ENCODE data around the gene DLG1. TPM values are rescaled to one million over a fixed set of nuclear protein-coding genes. Genes with fewer than 3 reads are reported as not detected.
A peak's percentile ranks its signal among the peaks of the same experiment; 100 is the strongest.

The DLG1 gene
- total and polyA plus RNA-seq, 2 of the 4 experiments (the other 2 are of a cell fraction) = 21.2 to 57.7 TPM

- H3K4me3 ChIP-seq (ENCODE audit: insufficient read depth, low read depth, low read length) = no peak overlapping the region
- ChIA-PET POLR2A (ENCODE audit: unreplicated experiment) (no interaction called here), CTCF (no interaction called here)
- no peaks in the 10 kb centered on the region for H3K36me3 ChIP-seq (ENCODE audit: control insufficient read depth, insufficient read depth, low read length)
- no peak overlapping the region for H4K5ac ChIP-seq (ENCODE audit: low read depth, low read length)
- H3K9ac ChIP-seq (ENCODE audit: low read depth, low read length) = no peak overlapping the region
- H2AFZ ChIP-seq (replicated peaks; ENCODE audit: low read length, poor library complexity) = peak overlapping the region; percentile 14
- no peak overlapping the region for H2BK120ac ChIP-seq (ENCODE audit: low read depth, low read length)
- H2BK20ac ChIP-seq (ENCODE audit: low read depth, low read length) = no peak overlapping the region
- no peak overlapping the region for H3K14ac ChIP-seq (replicated peaks; ENCODE audit: low read depth, low read length)
- H3K27ac ChIP-seq (ENCODE audit: insufficient read depth, low read length) = no peak overlapping the region
- H3K27me3 ChIP-seq (ENCODE audit: control insufficient read depth, insufficient read depth, low read length) = peaks cover 6% of the 10 kb centered on the region
- ATAC-seq (ENCODE audit: low read depth) (no peak), DNase-seq (no peak)
- no peak overlapping the region for H2BK5ac ChIP-seq (ENCODE audit: low read depth, low read length, poor library complexity, severe bottlenecking)
- H2BK15ac ChIP-seq (ENCODE audit: low read depth, low read length) = no peak overlapping the region
- H3K23ac ChIP-seq (ENCODE audit: low read depth, low read length) = no peak overlapping the region
- WGBS, 2 experiments (ENCODE audit: extremely low coverage in 2 of 2, insufficient read length in 1 of 2) = 69% methylated on average over 10 of the region's 17 CpGs; no CpG with 5 or more reads in 1 of the 2 experiments
- H4K8ac ChIP-seq (ENCODE audit: low read depth in 2 of 2, low read length in 2 of 2) = no peak overlapping the region
- no peak overlapping the region for H3K4ac ChIP-seq (ENCODE audit: low read depth, low read length)
- H3K18ac ChIP-seq (ENCODE audit: low read depth, low read length) = no peak overlapping the region
- no peaks in the 10 kb centered on the region for H3K79me1 ChIP-seq (ENCODE audit: low read depth in 1 of 2, low read length in 2 of 2)
- H3K9me3 ChIP-seq (ENCODE audit: control insufficient read depth, insufficient read depth, low read length) = no peaks in the 10 kb centered on the region
- in situ Hi-C loops (cut with MboI; ENCODE audit: low sequenced_read_pairs) = no loop called here
- H3K9me1 ChIP-seq (ENCODE audit: insufficient read depth, low read length) = no peaks in the 10 kb centered on the region
- no peak overlapping the region for H3K4me2 ChIP-seq (ENCODE audit: low read depth, low read length)
- H2AK9ac ChIP-seq (replicated peaks; ENCODE audit: low read depth, low read length, poor library complexity) = no peak overlapping the region
- no peaks in the 10 kb centered on the region for H4K20me1 ChIP-seq (ENCODE audit: insufficient read depth, low read length)
- dilution Hi-C loops (cut with HindIII; ENCODE audit: low sequenced_read_pairs, unreplicated experiment) = no loop called here
- no peaks in the 10 kb centered on the region for H3K4me1 ChIP-seq (ENCODE audit: control insufficient read depth, insufficient read depth, low read length)
- H2AK5ac ChIP-seq (ENCODE audit: low read depth, low read length) = no peak overlapping the region
- no TSS peak for BruUV-seq (replicated peaks)
- intact Hi-C loops (cut with micrococcal nuclease) = no loop called here
- no peak overlapping the region for H3K56ac ChIP-seq (ENCODE audit: extremely low read depth, insufficient read depth, low read length)
- H4K91ac ChIP-seq (ENCODE audit: insufficient read depth, low read depth, low read length) = no peak overlapping the region
- TF ChIP-seq CHD1 (IDR thresholded peaks at IDR 0.05; ENCODE audit: low read depth, low read length) (no peak), FOS (IDR thresholded peaks at IDR 0.05; ENCODE audit: low read depth, low read length) (no peak), NFE2L2 (IDR thresholded peaks at IDR 0.05; ENCODE audit: low read depth, low read length) (no peak)
Measured at GRCh38 chr3:196996454-196997265, 301.8 kb downstream of the DLG1 start.

All from IMR-90 (cell line).